Fibroblast of peridontal ligament (primary cell): ENCODE data around the gene PLAGL2.

Source experiments
- DNase-seq: peaks from one replicate; pipeline ENCODE4 v3.0.0-alpha.2; 2010; ENCODE audit errors: extremely low read depth

The PLAGL2 gene

DNA sequence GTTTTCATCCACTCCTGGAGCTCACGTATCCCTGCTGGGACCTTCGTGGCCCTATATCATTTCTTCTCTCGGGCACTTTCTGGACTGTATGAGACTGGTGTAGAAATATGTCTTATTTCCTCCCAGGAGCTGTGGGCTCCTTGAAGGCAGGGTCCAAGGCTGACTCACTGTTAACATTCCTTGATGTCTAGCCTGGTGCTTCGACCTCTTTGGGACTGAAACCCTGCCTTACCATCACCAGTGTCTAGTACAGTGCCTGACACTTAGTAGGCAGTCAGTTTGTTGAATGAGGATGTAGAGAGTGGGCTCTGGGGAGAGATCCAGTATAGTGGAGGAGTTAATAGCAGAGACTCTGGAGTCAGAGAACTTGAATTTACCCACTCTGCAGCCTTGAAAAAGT, 23.7 kb upstream of the PLAGL2 start:
- no peak for DNase-seq

DNA sequence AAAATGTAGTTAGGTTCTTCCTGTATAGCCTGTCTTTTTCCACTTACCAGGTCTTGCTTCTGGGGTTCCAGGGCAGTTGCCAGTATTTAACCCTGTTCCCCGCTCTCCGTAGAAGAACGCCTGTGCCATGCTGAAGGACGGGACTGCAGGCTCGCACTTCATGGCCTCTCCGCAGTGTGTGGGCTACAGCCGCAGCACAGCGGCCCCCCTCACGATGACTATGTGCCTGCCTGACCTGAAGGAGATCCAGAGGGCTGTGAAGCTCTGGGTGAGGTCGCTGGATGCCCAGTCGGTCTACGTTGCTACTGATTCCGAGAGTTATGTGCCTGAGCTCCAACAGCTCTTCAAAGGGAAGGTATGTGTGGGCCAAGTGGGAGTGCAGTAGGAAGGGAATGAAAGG, 23.2 kb upstream of the PLAGL2 start:
- no peak for DNase-seq

DNA sequence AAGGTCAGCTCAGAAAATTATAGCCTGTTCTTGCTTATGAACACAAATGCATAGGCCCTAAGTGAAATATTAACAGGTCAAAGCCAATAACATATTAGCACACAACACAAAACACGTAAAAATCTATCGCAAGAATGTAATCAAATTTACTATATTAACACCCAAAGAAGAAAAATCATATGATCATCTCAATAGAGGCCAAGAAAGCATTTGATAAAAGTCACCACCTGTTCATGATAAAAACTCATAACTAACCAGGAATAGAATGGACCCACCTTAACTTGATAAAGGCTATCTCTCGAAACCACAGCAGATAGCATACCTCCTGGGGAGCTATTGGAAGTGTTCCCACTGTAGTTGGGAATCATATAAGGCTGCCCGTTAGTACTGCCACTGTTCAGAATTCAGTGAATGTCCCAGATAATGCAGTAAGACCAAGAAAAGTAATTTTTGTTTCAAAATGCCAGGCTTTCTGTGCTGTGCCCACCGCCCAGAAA, 21.8 kb upstream of the PLAGL2 start:
- no peak for DNase-seq

GRCh38 chr20:32227744-32228688, 20.5 kb upstream of the PLAGL2 start:
- no peak for DNase-seq

GRCh38 chr20:32227306-32227705, 19.8 kb upstream of the PLAGL2 start:
- DNase-seq = no peak

DNA sequence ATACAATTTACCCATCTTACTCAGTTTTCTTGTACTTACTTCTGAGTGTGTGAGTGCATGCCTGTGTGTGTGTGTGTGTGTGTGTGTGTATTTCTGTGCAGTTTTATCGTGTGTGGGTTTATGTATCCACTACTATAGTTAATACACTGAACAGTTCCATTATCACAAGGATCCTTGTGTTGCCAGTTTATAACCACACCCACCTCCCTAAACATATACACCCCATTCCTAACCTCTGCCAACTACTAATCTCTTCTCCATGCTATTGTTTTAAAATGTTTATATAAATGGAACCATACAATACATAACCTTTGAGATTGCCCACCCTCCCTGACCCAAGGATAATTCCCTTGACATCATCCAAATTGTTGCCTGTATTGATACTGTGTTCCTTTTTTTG, 18.8 kb upstream of the PLAGL2 start:
- no peak for DNase-seq

- no peak for DNase-seq
Measured at GRCh38 chr20:32224463-32224862, 16.9 kb upstream of the PLAGL2 start.

DNA sequence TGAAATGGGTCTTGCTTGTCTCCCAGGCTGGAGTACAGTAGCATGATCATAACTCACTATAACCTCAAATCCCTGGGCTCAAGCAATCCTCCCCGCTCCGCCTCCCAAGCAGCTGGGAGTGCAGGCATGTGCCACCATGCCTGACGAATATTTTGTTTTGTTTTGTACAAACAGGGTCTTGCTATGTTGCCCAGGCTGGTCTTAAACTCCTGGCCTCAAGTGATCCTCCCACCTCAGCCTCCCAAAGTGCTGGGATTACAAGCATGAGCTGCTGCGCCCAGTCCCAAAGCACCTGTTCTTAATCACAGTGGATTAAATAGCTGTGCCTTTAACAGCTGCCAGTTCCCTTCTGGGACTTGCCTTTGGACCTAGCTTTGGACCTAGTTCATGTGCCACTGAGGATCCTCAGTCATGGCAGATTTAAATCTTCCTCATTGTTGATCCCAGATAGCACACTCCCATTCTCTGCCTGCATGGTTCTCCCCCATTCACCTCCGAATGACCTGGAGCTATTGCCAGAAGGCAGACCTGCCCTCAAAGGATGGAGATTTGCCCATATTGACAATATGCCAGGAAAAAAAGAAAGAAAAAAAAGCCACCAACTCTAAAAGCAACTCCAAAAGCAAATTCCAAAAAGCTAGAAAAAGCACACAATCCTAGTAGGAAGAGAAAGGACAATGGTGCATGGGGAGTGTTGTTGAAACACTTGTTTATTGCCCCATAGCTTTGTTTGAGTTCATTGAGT, 10.8 kb upstream of the PLAGL2 start:
- DNase-seq = no peak

GRCh38 chr20:32216179-32217142, 8.9 kb upstream of the PLAGL2 start:
- no peak for DNase-seq

- DNase-seq = no peak
Measured at GRCh38 chr20:32215729-32216128, 8.2 kb upstream of the PLAGL2 start.

DNA sequence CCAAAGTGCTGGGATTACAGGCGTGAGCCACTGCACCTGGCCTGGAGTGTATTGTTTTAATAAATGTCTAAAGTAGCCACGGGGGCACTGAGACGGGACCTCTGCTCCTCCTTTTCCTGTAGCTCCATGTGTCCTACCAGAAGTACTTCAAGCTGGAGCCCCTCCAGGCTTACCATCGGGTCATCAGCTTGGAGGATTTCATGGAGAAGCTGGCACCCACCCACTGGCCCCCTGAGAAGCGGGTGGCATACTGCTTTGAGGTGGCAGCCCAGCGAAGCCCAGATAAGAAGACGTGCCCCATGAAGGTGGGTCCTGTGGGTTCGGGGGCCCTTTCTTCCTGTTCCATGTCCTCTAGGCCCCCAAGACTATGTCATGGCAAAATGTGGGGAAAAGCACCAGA, 7.6 kb upstream of the PLAGL2 start:
- no peak for DNase-seq

DNA sequence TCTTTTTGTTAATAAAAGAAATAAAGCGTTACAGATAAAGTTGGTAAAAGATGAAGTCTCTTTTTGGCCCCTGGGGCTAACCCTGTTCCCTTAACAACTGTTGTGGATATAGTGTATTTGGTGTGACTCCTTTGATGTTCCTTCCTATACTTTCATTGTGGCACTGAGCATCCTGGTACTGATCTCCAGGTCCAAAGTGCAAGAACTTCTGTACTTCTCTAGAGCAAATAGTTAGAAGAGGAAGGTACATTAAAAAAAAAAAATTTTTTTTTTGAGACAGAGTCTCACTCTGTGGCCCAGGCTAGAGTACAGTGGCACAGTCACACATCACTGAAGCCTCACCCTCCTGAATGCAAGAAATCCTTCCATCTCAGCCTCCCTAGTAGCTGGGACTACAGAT, 6.3 kb upstream of the PLAGL2 start:
- DNase-seq = no peak

DNA sequence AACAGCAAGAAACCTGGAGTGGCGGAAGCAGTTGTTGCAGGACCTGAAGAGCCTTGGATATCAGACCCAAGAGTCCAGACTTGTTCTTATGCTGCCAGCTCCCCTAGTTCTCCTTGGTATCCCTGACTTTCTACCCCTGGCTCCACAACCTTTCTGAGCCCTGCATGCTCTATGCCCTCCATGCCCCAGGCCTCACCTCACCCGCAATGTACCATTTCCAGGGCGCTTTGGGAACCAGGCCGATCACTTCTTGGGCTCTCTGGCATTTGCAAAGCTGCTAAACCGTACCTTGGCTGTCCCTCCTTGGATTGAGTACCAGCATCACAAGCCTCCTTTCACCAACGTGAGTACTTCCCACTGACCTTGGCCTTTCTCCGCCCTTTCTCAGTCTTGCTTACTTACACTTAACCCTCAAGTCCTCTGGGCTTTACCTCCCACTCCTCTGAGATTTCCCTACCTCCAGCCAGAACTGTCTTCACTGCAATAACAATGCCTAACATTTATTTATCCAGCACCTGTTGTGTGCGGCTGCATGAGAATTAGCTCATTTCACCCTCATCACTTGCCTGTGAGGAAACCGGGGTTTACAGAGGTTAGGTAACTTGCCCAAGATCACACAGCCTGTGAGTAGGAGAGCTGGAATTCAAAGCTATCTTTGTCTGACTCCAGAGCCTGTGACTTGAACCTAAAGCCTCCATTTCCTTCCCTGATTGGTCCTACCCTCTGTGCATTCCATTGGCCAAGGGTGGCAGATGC, 2.5 kb upstream of the PLAGL2 start:
- no peak for DNase-seq

DNA sequence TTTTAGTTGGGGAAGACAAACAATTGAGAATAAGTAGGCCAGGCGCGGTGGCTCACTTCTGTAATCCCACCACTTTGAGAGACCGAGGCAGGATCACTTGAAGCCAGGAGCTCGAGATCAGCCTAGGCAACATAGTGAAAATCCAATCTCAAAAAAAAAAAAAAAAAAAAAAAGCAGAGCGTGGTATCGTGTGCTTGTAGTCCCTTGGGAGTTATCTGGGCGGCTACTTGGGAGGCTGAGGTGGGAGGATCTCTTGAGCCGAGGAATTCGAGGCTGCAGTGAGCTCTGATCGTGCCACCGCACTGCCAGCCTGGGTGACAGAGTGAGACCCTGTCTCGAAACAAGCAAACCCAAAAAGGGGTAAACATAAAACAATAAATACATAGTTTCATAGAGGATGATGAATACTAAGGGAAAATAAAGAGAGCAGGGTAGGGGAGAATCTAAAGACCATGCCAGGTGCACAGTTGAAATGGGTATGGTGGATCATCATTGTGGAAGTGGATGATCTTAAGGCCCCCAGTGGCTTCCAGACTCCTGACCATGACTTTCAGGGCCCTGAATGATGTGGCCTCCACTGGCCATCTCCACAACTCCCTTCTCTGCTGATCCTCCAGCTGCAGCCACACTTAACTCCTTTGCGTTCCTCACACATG, 1.1 kb upstream of the PLAGL2 start:
- no peak for DNase-seq

GRCh38 chr20:32206760-32207625, 550 bp downstream of the PLAGL2 start:
- no peak for DNase-seq

DNA sequence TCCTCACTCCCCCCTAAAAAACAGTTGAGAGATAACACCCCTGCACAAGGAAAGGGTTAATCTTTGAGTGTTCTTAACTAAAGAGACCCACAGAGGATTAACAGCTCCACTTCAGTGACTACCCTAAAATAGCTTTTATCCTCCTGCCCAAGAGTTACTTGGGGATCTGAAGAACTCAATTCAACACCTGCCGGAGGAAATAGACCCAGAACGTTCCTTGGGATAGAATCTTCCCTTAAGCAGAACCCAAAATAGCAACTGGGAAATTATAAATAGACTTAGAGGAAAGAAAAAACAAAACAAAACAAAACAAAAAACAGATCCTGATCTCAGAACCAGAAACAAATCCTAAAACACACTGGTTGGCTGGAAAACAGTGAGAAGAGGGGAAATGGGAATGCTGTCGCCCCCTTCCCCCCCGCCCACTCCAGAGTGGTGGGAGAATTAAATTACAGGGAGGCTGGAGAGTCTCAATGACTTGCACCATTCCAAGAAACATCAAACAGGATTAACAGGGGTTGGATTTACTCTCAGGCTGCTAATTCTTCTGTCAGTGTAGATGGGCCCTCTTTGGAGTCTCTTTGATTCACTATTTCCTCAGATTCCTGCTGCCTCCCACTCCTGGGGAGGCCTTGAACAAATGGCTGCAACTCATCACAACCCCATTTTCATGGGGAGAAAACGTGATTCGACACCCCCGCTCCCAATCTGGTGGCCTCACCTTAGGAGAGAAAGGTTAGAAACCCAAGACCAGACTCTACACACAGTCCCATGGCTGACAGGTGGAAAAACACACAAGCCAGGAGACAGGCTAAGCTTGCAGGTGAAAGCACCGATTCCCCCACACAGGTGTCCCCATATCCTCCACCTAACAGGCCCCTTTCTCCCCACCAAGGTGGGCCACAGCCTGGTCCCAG, 1.4 kb downstream of the PLAGL2 start:
- no peak for DNase-seq

DNA sequence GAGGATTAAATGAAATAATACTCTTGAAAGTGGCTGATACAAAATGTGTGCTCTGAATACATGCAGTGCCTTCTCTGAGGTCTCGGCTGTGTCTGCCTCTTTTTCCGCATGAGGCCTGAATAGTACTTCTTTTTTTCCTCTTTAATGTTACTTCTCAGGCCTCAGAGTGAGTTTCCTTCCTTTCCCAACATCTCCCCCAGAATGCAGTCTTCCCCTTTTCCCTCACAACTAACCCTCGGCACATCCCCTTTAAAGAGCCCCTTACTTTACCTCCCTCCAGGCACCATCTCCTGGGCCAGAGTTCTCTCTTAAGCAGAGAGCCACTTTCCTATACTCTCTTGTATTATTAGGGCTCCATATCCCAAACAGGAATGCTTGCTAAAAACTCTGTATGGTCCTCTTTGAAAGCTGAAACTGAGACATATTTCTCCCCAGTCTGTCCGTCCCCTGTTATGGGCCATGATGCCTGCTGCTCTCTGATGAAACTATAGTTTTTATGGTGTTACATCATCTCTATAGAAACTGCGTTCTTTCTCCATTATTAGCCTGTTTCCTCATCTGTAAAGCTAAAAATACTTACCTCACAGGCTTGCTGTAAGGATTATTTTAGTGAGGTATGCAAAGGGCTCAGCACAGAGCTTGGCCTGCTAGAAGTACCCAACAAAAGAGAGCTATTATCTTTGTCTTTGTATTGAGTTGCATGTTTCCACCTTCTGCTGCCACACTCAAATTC, 2.3 kb downstream of the PLAGL2 start:
- DNase-seq = peak; percentile 27
